GM19463 (cell line): ENCODE measurements around the gene FOXL2NB.
"Not testable (repeated sequence)": the region's sequence is repeated elsewhere in the genome, so short reads cannot be mapped to it uniquely, and the experiment has no call there.

Source experiments
- ATAC-seq: cut with Tn5 transposase; IDR thresholded peaks from one replicate; pipeline ENCODE4 v1.9.1; 2021; ENCODE audit warnings: mild to moderate bottlenecking, moderate library complexity; ENCODE audit not compliant: unreplicated experiment

Gene FOXL2NB

GRCh38 chr3:138946663-138947494, at the start of gene FOXL2NB, which contains the start of gene FOXL2:
Gene FOXL2NB, plus strand, starts transcription at chr3:138947217. Its CDS starts 148 bp downstream, at chr3:138947365.
Gene FOXL2, minus strand, starts transcription at chr3:138947137. Its CDS starts 415 bp downstream, at chr3:138946722.
- ATAC-seq, result no peak

- ATAC-seq, result no peak
Observed at GRCh38 chr3:138898301-138898700, 48.7 kb upstream of the FOXL2NB start.

GRCh38 chr3:138898708-138899107, 48.3 kb upstream of the FOXL2NB start:
- ATAC-seq, result no peak

GRCh38 chr3:138899351-138899991, 47.5 kb upstream of the FOXL2NB start:
- no peak for ATAC-seq

GRCh38 chr3:138901567-138901966, 45.5 kb upstream of the FOXL2NB start:
- ATAC-seq, result no peak

- ATAC-seq, result no peak
Observed at GRCh38 chr3:138902171-138902570, 44.8 kb upstream of the FOXL2NB start.

- ATAC-seq, result no peak
Observed at GRCh38 chr3:138907539-138907938, 39.5 kb upstream of the FOXL2NB start.

- no peak for ATAC-seq
Observed at GRCh38 chr3:138908846-138909245, 38.2 kb upstream of the FOXL2NB start.

- no peak for ATAC-seq
Observed at GRCh38 chr3:138909904-138910303, 37.1 kb upstream of the FOXL2NB start.

- ATAC-seq, result no peak
Observed at GRCh38 chr3:138911621-138912020, 35.4 kb upstream of the FOXL2NB start.

- ATAC-seq, result no peak
Observed at GRCh38 chr3:138912237-138912636, 34.8 kb upstream of the FOXL2NB start.

- ATAC-seq, result no peak
Observed at GRCh38 chr3:138913766-138914165, 33.3 kb upstream of the FOXL2NB start.

- peak; percentile 11 for ATAC-seq
Observed at GRCh38 chr3:138914870-138915502, 32.0 kb upstream of the FOXL2NB start.

- peak; percentile 86 for ATAC-seq
Observed at GRCh38 chr3:138915503-138916498, 31.2 kb upstream of the FOXL2NB start.

GRCh38 chr3:138916824-138917223, 30.2 kb upstream of the FOXL2NB start:
- no peak for ATAC-seq

- ATAC-seq, result no peak
Observed at GRCh38 chr3:138919325-138919724, 27.7 kb upstream of the FOXL2NB start.

GRCh38 chr3:138921316-138922292, 25.4 kb upstream of the FOXL2NB start:
- ATAC-seq, result no peak

- ATAC-seq, result not testable (repeated sequence)
Observed at GRCh38 chr3:138922400-138922799, 24.6 kb upstream of the FOXL2NB start.

- peak; percentile 81 for ATAC-seq
Observed at GRCh38 chr3:138923531-138923994, 23.5 kb upstream of the FOXL2NB start.
